Prostate gland (tissue), 2 donors: Measurements from ENCODE around the gene PHAF1.

ENCODE experiments used
- CTCF ChIP-seq, 4 experiments: fragments of 200-600 bp in 2 of 4; fragments of 450-650 bp in 2 of 4; sonication (generic) in 2 of 4; IDR thresholded peaks; 1 replicate in 3 of 4; 2 replicates in 1 of 4; pipeline ENCODE4 v1.5.1; 2016 to 2019; ENCODE audit warnings: antibody characterized with exemption in 4 of 4, mild to moderate bottlenecking in 2 of 4, moderate library complexity in 2 of 4
- POLR2A ChIP-seq: fragments of 450-650 bp; IDR thresholded peaks from one replicate; pipeline ENCODE4 v1.6.1; 2016; ENCODE audit warnings: antibody characterized with exemption, mild to moderate bottlenecking
- POLR2AphosphoS5 ChIP-seq: sonication (generic); formaldehyde crosslinking; IDR thresholded peaks from one replicate; pipeline ENCODE4 v1.6.1; 2017; ENCODE audit warnings: antibody characterized with exemption

GRCh38 chr16:67117716-67118115, 8.0 kb downstream of the PHAF1 start:
- TF ChIP-seq POLR2A, result no peak
- no peak for TF ChIP-seq CTCF (IDR thresholded peaks at IDR 0.05)
- TF ChIP-seq POLR2AphosphoS5, result no peak
